SK-MEL-5 (cell line): ENCODE data around the gene GTF2A2. TPM values are rescaled to one million over a fixed set of nuclear protein-coding genes. Genes with fewer than 3 reads are reported as not detected.

ENCODE experiments used
- total RNA-seq: library from RNA; depleted of rRNA; stranded (reverse); fragments of >200 nt; shearing (Covaris generic); gene quantifications from 2 replicates; pipeline ENCODE4 v1.2.3, GENCODE V29; 2014; rRNA removed

GTF2A2 gene
- total RNA-seq, 1 experiment from 2014 or later: 71.7 TPM

Other genes with a start within 250 kb of the GTF2A2 start
- 21.2 and 22.7 TPM in 2 replicates for gene FAM81A, start 219.3 kb downstream of the GTF2A2 start, total RNA-seq
- 0.48 and 0.59 TPM in 2 replicates for gene GCNT3, start 45.7 kb downstream of the GTF2A2 start, total RNA-seq
- 141 and 154 TPM in 2 replicates for gene BNIP2, start 31.8 kb upstream of the GTF2A2 start, total RNA-seq